Activated CD8-positive, alpha-beta memory T cell treated with anti-CD3 and anti-CD28 coated beads, Interleukin-2, amount 50 U/mL, for 24 hours (primary cell): ENCODE data around the gene PICALM.
"Not testable (repeated sequence)": the region's sequence is repeated elsewhere in the genome, so short reads cannot be mapped to it uniquely, and the experiment has no call there.

ENCODE experiments used
- DNase-seq: peaks from one replicate; pipeline ENCODE4 v3.0.0-alpha.2; 2020; ENCODE audit errors: extremely low read depth

PICALM gene, protein sequence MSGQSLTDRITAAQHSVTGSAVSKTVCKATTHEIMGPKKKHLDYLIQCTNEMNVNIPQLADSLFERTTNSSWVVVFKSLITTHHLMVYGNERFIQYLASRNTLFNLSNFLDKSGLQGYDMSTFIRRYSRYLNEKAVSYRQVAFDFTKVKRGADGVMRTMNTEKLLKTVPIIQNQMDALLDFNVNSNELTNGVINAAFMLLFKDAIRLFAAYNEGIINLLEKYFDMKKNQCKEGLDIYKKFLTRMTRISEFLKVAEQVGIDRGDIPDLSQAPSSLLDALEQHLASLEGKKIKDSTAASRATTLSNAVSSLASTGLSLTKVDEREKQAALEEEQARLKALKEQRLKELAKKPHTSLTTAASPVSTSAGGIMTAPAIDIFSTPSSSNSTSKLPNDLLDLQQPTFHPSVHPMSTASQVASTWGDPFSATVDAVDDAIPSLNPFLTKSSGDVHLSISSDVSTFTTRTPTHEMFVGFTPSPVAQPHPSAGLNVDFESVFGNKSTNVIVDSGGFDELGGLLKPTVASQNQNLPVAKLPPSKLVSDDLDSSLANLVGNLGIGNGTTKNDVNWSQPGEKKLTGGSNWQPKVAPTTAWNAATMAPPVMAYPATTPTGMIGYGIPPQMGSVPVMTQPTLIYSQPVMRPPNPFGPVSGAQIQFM

DNA sequence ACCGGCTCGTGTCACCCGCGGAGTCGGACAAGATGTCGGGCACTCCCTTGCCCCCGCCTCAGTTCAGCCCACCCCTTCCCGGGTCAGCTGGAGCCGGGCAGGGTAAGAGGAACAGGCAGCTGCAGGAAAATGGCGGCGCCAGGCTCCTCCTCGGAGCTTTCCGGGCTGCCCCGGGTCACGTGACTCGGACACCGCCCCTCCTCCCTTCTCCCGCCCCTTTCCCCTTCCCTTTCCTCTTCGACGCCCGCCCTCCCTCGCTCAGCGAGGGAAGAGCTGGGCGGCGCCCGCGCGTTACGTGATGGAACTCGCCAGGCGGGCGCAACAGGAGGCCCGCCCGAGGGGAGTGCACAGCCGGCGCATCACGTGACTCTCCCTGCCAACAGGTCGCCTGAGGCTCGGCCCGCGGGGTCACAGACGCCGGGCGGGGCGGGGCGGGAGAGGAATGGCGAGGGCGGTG lies at the start of gene PICALM:
Gene PICALM (minus strand): TSS at position 134 of the 457 bp plus-strand sequence. CDS start 304 bp downstream, outside the sequence.
- DNase-seq, result peak; percentile 91

DNA sequence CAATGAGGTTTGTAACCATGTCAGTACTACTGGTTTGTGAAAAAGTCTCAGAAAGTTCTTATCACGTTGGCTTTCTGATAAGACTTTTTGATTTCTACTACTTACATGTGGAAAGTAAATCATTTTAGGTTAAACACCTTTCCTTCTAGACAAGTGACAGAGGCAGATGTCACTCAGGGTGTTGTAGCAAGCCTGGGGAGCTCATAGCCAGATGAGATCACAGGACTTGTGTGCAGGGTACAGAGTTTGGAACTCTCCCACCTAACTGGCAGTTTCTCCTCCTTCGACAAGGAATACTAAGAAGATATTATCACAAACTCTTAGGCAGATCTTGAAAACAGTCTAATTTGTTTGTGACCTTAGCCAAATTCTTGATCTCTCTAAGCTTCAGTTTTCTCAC lies 49.4 kb upstream of the PICALM start:
- DNase-seq, result no peak

DNA sequence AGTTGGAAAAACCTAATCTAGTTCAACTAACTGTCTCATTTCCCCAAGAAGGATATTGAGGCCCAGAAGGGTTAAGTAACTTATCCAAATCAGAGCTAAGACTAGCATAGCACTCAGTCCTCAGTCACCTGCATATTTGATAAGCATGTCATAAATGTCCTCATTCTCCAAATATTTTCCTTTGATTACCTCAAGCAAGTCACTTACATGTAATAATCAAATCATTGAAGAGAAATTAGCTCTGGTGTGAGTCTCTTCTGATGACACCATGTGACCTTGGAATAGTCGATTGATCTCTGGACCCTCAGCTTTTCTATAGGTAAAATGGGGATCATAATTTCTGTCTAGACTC lies 48.8 kb upstream of the PICALM start:
- no peak for DNase-seq

DNA sequence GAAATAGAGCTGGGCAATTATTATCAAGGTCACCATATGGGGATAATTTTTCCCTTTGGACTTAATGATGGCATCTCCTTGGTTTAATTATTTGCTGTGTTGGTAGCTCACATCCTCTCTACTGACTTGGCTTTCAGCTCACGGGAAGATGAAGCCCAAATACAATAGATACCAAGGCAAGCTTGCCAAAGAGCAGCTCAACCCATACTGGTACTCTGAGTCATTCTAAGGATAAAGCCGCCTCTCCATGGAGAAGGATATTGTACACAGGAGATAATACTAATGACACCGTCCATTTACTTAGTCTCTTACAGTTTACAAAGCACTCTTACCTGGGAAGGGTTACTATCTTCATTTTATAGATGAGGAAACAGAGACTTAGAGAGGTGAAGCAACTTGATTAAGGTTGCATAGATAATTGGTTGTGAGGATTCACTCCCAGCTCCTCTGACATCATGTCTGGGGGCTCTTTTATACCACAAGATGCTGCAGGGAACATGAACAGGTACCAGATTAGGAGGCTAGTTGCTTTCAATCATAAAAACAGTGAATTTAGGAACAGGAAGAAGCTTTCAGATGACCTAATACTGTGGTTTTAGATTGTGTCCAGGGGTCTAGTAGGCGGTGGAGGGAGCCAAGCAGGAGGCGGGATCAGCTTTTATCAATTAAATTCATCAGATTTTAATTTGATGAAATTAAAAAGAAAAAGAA lies 48.3 kb upstream of the PICALM start:
- no peak for DNase-seq

DNA sequence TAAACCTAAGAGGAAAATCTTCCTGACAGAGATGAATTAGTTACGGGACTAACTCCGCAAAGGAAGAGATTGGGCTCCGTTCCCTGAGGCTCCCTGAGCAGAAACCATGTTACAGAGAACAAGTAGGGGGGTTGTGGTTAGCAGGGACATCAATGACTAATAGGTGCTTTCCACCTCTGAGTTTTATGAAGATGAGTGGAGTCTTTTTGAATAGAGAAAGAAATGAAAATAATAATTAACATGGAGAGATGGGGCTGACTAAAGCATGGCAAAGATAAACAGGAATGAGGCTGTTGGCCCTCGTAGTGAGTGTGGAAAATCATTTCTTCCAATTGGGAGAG lies 47.5 kb upstream of the PICALM start:
- no peak for DNase-seq

DNA sequence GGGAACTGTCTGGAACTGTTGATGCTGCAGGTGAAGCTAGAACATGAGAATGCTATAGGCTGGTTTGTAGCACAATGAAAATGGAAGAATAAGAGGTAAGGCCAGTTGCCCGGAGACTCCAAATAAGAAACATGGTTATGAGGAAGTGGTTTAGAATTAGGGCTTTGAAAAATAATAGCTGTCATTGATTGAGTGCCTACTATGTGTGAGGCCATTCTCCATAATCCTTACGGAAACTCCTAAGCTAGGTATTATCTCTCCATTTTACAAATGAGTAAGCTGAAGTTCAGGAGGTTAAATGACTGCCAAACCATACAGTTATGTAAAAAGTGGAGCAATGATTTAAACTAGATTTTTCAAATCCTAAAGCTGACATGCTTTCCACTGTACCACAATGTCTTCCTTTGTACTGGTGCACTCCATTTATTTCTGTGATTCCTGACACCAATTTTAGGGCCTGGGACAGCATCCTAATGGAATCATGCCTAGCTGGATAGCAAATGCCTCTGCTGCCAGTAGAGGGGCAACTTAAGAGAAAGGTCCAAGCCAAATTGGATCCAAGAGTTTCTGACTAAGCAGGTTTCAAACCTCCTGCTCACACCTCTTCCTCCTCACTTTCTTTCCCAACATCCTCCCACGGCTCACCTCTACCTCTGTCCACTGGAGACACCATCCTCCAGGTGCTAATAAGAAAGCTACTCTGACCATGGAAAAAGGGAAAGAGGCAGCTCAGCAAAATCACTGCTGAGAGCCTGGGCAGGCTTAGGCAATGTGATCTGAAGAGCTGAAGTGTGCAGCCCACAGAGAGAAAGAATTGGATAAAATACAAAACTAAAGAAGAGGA lies 46.9 kb upstream of the PICALM start:
- DNase-seq, result no peak

DNA sequence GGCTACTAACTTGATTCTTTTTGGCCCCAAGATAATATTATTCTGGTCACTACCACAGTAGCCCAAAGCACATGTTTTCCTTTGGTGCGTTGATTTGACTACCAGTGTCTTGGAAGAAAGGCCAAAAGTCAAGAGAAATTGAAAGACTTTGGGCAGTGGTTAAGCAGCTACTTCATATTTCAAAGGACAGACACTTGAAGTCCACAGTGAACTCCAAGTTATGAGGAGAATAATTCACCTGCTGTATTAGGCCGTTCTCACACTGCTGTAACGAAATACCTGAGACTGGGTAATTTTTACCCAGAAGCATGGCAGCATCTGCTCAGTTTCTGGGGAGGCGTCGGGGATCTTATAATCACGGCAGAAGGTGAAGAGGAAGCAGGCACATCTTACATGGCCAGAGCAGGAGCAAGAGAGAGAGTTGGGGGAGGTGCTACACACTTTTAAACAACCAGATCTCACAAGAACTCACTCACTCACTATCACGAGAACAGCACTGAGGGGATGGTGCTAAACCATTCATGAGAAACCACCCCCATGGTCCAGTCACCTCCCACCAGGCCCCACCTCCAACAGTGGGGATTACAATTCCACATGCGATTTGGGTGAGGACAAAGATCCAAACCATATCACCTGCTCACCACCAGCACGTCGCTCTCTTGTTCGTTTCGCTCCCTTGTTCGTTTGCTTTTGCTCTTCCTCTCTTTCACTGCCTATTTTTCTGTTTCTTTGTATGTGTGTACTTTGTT lies 40.2 kb upstream of the PICALM start:
- DNase-seq, result no peak

DNA sequence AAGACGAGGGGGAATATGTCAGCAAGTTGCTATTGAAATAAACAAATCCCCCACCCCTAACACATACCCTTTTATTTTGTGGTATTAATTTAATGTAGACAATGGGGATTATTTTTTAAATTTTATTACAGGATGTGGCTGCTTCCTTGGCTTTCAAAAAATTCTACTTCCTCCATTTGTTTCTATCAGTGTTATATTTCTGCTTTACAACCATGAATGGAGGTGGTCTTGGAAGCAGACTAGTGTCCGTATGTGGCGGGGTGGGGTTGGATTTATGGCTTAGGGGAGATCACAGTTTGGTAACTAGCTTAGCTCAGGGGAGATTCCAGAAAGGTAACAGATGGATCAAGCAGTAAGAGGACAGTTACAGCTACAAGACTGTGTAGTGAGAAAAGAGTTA lies 39.3 kb upstream of the PICALM start:
- no peak for DNase-seq

DNA sequence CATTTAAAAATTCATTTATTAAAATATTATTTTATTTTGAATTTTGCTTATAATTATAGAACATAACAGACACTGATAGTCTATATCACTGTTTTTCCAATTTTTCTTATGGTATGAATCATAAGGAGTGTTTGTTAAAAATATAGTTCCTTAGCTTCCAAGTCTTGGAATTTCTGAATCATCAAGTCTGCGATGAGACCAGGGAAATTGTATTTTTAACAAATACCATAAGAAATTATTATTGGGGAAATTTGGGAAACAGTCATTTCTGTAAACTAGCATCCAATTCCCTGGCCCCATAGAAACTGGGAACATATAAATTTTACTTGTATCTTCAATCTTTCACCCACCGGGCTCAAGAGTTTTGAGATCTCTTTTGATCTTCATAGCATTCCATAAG lies 38.0 kb upstream of the PICALM start:
- no peak for DNase-seq

DNA sequence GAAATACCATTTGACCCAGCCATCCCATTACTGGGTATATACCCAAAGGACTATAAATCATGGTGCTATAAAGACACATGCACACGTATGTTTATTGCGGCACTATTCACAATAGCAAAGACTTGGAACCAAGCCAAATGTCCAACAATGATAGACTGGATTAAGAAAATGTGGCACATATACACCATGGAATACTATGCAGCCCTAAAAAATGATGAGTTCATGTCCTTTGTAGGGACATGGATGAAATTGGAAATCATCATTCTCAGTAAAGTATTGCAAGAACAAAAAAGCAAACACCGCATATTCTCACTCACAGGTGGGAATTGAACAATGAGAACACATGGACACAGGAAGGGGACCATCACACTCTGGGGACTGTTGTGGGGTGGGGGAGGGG lies 37.1 kb upstream of the PICALM start:
- DNase-seq, result not testable (repeated sequence)

DNA sequence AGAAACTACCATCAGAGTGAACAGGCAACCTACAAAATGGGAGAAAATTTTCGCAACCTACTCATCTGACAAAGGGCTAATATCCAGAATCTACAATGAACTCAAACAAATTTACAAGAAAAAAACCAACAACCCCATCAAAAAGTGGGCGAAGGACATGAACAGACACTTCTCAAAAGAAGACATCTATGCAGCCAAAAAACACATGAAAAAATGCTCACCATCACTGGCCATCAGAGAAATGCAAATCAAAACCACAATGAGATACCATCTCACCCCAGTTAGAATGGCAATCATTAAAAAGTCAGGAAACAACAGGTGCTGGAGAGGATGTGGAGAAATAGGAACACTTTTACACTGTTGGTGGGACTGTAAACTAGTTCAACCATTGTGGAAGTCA lies 36.7 kb upstream of the PICALM start:
- not testable (repeated sequence) for DNase-seq

DNA sequence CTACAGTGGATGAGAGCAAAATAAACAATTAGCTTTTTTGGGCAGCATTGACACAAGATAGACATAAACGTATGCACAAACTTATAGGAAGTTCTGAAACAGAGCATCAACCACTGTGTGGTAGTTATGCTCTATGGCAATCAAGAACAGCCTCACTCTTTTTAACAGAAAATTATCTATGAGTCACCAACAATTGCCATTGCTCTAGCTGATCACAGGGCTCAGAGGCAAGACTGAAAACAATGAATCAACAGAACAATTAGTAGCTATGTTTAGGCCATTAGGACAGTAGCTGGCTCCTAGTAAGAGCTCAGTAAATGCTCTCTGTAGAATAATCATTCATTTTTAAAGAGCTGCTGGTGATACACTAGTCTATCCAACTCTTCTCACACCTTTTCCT lies 34.9 kb upstream of the PICALM start:
- DNase-seq, result no peak

DNA sequence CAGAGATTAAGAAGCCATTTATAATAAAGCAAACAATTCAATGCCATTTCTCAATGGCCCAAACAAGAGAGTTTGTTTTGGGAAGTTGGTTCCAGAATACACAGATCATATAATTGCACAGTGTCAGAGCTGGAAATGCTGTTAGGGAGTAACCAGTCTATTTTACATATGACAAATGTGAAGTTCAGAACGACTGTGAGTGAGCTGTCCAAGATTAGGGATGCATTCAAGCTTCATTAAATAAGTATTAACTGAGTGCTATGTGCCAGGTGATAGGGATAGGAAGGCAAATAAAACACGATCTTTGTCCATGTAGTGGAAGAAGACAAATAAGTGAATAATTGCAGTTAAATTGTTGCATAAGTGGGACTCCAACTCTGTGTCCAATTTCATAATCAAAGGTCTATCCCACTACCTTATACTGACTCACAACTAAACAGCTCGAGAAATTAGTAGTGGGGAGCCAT lies 33.1 kb upstream of the PICALM start:
- no peak for DNase-seq

DNA sequence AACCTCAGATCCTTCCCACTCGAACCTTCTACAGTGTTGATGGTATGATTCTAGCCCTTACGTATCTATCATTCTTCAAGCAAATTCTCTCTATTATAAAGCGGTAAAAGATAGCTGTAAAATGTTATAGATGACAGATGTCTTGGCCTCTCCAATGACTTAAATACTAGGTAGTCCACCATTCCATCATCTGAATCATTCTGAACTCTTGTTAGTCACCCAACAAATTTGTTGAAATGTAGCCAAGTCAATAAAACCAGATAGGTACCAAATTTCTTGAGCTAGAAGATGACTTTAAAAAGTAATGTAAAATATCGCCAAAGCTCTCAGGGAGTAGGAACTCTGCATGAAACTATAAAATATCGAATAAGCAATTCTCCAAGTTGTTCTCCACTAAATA lies 32.6 kb upstream of the PICALM start:
- no peak for DNase-seq

DNA sequence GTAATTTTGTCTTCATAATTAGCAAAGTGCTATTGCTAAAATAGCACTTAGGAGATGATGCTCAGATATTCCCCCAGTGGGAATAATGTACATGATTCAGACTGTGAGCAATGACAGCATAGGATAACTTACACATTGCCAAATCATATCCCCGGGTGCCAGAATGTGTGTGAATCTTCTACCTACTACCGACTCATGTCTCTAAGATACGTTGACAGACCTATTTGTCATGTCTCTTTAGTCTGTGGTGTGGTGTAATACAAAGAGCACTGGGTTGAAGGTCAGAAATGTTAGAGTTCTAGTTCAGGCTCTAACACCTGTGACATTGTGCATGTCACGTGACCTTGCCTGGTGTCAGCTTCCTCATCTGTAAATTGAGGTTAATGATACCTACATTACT lies 31.0 kb upstream of the PICALM start:
- DNase-seq, result no peak

DNA sequence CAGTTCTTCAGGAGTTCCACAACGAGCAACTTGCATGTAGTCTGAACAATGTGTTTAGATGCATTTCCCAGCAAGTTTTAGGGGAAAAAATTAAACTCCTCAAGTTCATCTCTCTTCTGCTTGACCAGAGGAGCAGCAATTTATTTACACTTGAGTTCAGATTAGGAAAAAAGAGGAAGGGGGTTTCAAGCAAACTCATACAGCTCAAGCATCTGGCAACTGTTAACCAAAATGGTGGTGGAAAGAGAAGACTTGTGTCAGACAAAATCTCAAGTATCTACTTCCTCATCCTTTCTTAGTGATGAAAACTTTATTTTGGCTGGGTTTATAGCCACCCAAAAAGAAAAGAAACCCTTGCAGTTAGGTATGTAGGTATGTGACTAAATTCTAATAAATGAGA lies 29.1 kb upstream of the PICALM start:
- no peak for DNase-seq

DNA sequence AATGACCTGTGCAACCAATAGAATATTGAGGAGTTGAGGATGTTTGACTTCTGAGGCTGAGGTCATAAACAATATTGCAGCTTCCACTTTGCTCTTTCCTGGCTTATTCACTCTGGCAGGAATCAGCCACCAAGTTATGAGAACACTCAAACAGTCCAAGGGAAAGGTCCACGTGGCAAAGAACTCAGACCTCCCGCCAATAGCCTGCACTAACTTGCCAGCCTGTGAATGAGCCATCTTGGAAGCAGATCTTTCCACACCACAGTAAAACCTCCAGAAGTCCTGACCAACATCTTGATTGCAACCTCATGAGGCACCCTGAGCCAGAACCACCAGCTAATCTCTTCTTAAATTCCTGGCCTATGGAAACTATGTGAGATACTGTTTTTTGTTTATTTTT lies 22.7 kb upstream of the PICALM start:
- DNase-seq, result no peak

DNA sequence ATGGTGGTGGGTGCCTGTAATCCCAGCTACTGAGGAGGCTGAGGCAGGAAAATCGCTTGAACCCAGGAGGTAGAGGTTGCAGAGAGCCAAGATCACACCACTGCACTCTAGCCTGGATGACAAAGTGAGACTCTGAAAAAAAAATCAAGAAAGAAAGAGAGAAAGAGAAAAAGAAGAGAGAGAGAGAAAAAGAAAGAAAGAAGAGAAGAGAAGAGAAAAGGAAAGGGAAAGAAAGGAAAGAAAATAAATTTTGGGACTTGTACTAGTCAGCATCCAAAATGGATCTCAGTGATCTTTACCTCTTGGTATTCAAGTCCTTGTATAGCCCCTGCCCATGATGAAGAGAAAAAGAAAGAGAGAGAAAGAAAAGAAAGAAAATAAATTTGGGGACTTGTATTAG lies 22.2 kb upstream of the PICALM start:
- DNase-seq, result no peak

DNA sequence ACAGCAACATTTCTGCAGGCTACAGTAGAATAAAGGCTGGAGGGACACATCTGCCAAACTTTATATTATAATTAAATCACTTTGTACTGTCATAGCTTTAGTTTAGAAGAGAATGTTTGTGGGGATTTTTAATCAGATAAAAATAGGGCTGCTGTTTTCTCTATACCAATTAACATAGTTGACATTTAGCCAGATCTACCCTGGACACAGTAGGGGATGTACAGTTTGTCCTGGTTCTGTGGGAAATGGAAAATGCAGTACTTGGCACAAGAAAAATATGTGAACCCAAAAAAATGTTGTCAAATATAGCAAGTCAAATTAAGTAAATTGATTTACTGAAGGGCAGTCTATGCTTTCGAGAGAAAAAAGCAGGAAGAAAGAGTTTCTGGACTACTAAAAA lies 20.8 kb upstream of the PICALM start:
- DNase-seq, result no peak

DNA sequence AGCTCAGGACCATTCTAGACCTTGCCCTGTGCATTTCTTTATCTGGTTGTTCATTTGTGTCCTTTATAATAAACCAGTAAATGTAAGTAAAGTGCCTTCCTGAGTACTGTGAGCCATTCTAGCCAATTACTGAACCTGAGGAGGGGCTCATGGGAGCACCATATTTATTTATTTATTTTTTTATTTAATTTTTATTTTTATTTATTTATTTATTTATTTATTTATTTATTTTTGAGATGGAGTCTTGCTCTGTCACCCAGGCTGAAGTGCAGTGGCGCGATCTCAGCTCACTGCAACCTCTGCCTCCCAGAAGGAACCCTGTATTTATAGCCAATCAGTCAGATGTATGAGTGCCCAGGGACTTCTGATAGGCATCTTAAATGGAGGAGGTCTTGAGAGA lies 18.8 kb upstream of the PICALM start:
- DNase-seq, result not testable (repeated sequence)

DNA sequence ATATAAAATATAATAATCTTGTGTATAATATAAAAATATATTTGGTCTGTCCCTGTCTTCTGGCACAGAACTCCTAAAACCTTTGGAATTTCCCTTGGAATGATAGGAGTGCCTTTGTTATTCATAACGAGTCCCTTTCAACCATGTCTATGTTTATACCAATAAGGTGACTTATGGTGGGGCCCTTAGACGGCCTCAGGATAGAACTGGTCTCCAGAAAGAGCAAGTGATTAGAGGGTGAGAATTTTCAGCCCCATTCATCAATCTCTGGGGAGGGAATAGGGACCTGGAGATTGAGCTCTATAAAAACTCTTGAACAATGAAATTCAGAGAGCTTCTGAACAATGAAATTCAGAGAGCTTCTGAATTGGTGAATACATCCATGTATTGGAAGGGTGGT lies 18.4 kb upstream of the PICALM start:
- DNase-seq, result no peak
